Fibroblast of pulmonary artery (primary cell): ENCODE results near the gene PXYLP1.

Source experiments
- DNase-seq: peaks from one replicate; pipeline ENCODE4 v3.0.0-alpha.2; 2010; ENCODE audit warnings: low read depth
- H3K4me3 ChIP-seq: replicated peaks from 2 replicates; pipeline ENCODE4 v1.5.1; 2011; ENCODE audit warnings: low read depth, mild to moderate bottlenecking, control low read depth, low read length, moderate library complexity
- TF ChIP-seq, protein P1 (sequence below): IDR thresholded peaks from 2 replicates; pipeline ENCODE4 v1.5.1; 2011; ENCODE audit warnings: mild to moderate bottlenecking, control low read depth, low read length, inconsistent platforms; ENCODE audit errors: missing control alignments

The PXYLP1 gene

GRCh38 chr3:141227752-141228151 lies 3.9 kb upstream of the PXYLP1 start:
- H3K4me3 ChIP-seq, result no peak overlapping the region
- DNase-seq, result peak; percentile 44
- TF ChIP-seq, protein P1, sequence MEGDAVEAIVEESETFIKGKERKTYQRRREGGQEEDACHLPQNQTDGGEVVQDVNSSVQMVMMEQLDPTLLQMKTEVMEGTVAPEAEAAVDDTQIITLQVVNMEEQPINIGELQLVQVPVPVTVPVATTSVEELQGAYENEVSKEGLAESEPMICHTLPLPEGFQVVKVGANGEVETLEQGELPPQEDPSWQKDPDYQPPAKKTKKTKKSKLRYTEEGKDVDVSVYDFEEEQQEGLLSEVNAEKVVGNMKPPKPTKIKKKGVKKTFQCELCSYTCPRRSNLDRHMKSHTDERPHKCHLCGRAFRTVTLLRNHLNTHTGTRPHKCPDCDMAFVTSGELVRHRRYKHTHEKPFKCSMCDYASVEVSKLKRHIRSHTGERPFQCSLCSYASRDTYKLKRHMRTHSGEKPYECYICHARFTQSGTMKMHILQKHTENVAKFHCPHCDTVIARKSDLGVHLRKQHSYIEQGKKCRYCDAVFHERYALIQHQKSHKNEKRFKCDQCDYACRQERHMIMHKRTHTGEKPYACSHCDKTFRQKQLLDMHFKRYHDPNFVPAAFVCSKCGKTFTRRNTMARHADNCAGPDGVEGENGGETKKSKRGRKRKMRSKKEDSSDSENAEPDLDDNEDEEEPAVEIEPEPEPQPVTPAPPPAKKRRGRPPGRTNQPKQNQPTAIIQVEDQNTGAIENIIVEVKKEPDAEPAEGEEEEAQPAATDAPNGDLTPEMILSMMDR, result no peak

GRCh38 chr3:141228395-141228794 lies 3.2 kb upstream of the PXYLP1 start:
- TF ChIP-seq, protein P1, result no peak
- H3K4me3 ChIP-seq, result no peak overlapping the region
- DNase-seq, result no peak

GRCh38 chr3:141229132-141229531 lies 2.5 kb upstream of the PXYLP1 start:
- no peak for DNase-seq
- TF ChIP-seq, protein P1, result no peak
- H3K4me3 ChIP-seq, result no peak overlapping the region

GRCh38 chr3:141230293-141230692 lies 1.3 kb upstream of the PXYLP1 start:
- TF ChIP-seq, protein P1, result no peak
- DNase-seq, result no peak
- no peak overlapping the region for H3K4me3 ChIP-seq

DNA sequence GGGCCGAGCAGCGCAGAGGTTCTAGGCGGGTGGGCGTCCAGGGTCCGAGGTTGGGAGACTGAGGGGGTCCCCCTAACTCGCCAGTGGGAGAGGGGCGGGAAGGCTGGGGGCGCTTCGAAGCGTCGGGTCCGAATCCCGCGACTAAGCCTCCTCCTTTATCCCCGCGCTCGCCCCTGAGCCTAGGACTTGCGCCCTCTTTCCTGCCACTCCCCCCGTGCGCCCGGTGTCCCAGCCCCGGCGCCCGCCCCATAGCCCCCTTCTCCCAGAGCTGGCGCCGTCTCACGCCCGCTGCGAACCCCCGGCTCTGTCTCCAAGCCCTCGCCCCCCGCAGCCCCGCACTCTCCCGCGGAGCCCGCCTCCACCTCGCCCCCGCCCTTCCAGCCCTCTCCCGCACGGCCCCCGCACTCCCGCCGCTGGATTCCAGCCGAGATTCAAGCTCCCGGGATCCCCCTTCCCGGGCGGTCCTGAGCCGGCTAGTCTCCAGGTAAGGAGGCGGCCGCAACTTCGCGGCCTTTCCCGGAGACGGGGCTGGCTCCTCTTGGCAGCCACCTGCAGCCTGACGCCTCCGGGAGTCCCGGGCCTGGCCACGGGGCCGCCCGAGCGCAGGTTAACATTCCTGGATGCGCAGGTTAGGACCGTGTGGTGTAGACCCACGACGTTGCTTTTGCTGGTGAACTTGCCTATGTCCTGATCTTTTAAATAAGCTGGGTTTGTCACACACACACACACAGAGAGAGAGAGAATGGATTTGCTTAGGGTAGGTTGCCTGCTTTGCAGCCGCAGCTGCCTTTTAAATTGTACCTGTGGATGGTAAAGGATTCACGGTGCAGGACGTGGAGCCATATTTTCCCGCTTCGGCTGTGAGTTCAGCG lies 563 bp downstream of the PXYLP1 start:
- TF ChIP-seq, protein P1, result no peak
- no peak for DNase-seq
- peak overlapping the region; percentile 71 for H3K4me3 ChIP-seq

GRCh38 chr3:141233457-141234161 lies 2.0 kb downstream of the PXYLP1 start:
- TF ChIP-seq, protein P1, result no peak
- DNase-seq, result no peak
- no peak overlapping the region for H3K4me3 ChIP-seq
